Kidney tubule cell (primary cell): Measurements from ENCODE around the gene KIF21B.
"Not testable (repeated sequence)": the region's sequence is repeated elsewhere in the genome, so short reads cannot be mapped to it uniquely, and the experiment has no call there.

Experiments
- DNase-seq: peaks from one replicate; pipeline ENCODE4 v3.0.0-alpha.2; 2018; ENCODE audit warnings: low spot score

The KIF21B gene

GRCh38 chr1:200971428-200971903 is 52.0 kb downstream of the KIF21B start:
- no peak for DNase-seq

- DNase-seq = no peak
Measured at GRCh38 chr1:200970771-200971427, 52.6 kb downstream of the KIF21B start.

- DNase-seq = no peak
Measured at GRCh38 chr1:200969726-200970561, 53.6 kb downstream of the KIF21B start.

GRCh38 chr1:200968469-200969410 is 54.8 kb downstream of the KIF21B start:
- DNase-seq = no peak

- no peak for DNase-seq
Measured at GRCh38 chr1:200967693-200968468, 55.6 kb downstream of the KIF21B start.

GRCh38 chr1:200966934-200967333 is 56.6 kb downstream of the KIF21B start:
- DNase-seq = no peak

GRCh38 chr1:200965111-200965805 is 58.3 kb downstream of the KIF21B start:
- DNase-seq = no peak

GRCh38 chr1:200963888-200964287 is 59.6 kb downstream of the KIF21B start:
- not testable (repeated sequence) for DNase-seq

GRCh38 chr1:200963076-200963475 is 60.4 kb downstream of the KIF21B start:
- peak; percentile 32 for DNase-seq

GRCh38 chr1:200962631-200963030 is 60.9 kb downstream of the KIF21B start:
- DNase-seq = no peak

- DNase-seq = not testable (repeated sequence)
Measured at GRCh38 chr1:200962151-200962550, 61.4 kb downstream of the KIF21B start.

GRCh38 chr1:200960948-200961340 is 62.6 kb downstream of the KIF21B start:
- no peak for DNase-seq

GRCh38 chr1:200960236-200960947 is 63.1 kb downstream of the KIF21B start:
- no peak for DNase-seq

GRCh38 chr1:200959411-200959921 is 64.0 kb downstream of the KIF21B start:
- DNase-seq = no peak

GRCh38 chr1:200958597-200958996 is 64.9 kb downstream of the KIF21B start:
- DNase-seq = no peak

- no peak for DNase-seq
Measured at GRCh38 chr1:200954434-200954833, 69.1 kb downstream of the KIF21B start.

GRCh38 chr1:200951016-200951415 is 72.5 kb downstream of the KIF21B start:
- DNase-seq = no peak

GRCh38 chr1:200949626-200950025 is 73.9 kb downstream of the KIF21B start:
- DNase-seq = no peak

GRCh38 chr1:200947059-200947566 is 76.4 kb downstream of the KIF21B start:
- no peak for DNase-seq

GRCh38 chr1:200945111-200945510 is 78.4 kb downstream of the KIF21B start:
- no peak for DNase-seq
